SK-N-SH (cell line): ENCODE measurements around the gene LENG8. TPM values are rescaled to one million over a fixed set of nuclear protein-coding genes. Genes with fewer than 3 reads are reported as not detected.

Source experiments
- CTCF ChIA-PET: fragments of 300-600, 350-600 bp; formaldehyde crosslinking; extraction: SDS; loops from one replicate; lab custom pipeline; 2021; lab: Yijun Ruan, JAX
- POLR2A ChIA-PET: fragments of 350-600 bp; sonication (Branson Sonifier 250); formaldehyde crosslinking; extraction: SDS; loops from one replicate; lab custom pipeline; 2020; ENCODE audit warnings: antibody characterized with exemption, inconsistent platforms; lab: Yijun Ruan, JAX
- DNase-seq: peaks from one replicate; pipeline ENCODE4 v3.0.0; 2012
- H2AFZ ChIP-seq: fragments of 200-600 bp; sonication (generic); 2 replicates; pipeline ENCODE4 v1.8.1; 2016; ENCODE audit warnings: antibody characterized with exemption, mild to moderate bottlenecking, low read depth
- H3F3A ChIP-seq: fragments of 200-600 bp; sonication (generic); replicated peaks from 2 replicates; pipeline ENCODE3; 2016; ENCODE audit warnings: antibody characterized with exemption, mild to moderate bottlenecking; ENCODE audit not compliant: insufficient read depth
- H3K27ac ChIP-seq, 2 experiments: fragments of 200-500 bp in 1 of 2; fragments of 200-600 bp in 1 of 2; sonication (Bioruptor generic) in 1 of 2; sonication (generic), shearing (Covaris generic) in 1 of 2; 2 replicates each; pipeline versions ENCODE4 v1.5.1 to v1.6.1; 2014 to 2016; ENCODE audit warnings: low read depth in 2 of 2, inconsistent platforms in 1 of 2, low read length in 1 of 2, mild to moderate bottlenecking in 1 of 2, mixed read lengths in 1 of 2
- H3K27me3 ChIP-seq: fragments of 200-600 bp; sonication (generic), shearing (Covaris generic); 2 replicates; pipeline ENCODE4 v1.6.1; 2016; ENCODE audit warnings: mixed run types; ENCODE audit not compliant: insufficient read depth
- H3K36me3 ChIP-seq, 2 experiments: fragments of 200-500 bp in 1 of 2; fragments of 200-600 bp in 1 of 2; sonication (Bioruptor generic) in 1 of 2; sonication (generic) in 1 of 2; replicated peaks in 1 of 2; 2 replicates each; pipeline versions ENCODE3 to v1.5.1; 2014 to 2016; ENCODE audit warnings: low read length in 1 of 2, mild to moderate bottlenecking in 1 of 2; ENCODE audit not compliant: insufficient read depth in 2 of 2, control insufficient read depth in 1 of 2
- H3K4me1 ChIP-seq, 2 experiments: fragments of 200-500 bp in 1 of 2; fragments of 200-600 bp in 1 of 2; sonication (Bioruptor generic) in 1 of 2; sonication (generic), shearing (Covaris generic) in 1 of 2; 2 replicates each; pipeline versions ENCODE4 v1.5.1 to v1.6.1; 2014 to 2016; ENCODE audit warnings: low read depth in 1 of 2, low read length in 1 of 2, mixed run types in 1 of 2; ENCODE audit not compliant: insufficient read depth in 2 of 2, control insufficient read depth in 1 of 2
- H3K4me2 ChIP-seq: fragments of 200-600 bp; sonication (generic), shearing (Covaris generic); 2 replicates; pipeline ENCODE4 v1.6.1; 2017; ENCODE audit warnings: mixed run types
- H3K4me3 ChIP-seq, 2 experiments: fragments of 200-500 bp in 1 of 2; fragments of 200-600 bp in 1 of 2; sonication (Bioruptor generic) in 1 of 2; sonication (generic), shearing (Covaris generic) in 1 of 2; 2 replicates each; pipeline versions ENCODE4 v1.5.1 to v1.8.1; 2014 to 2016; ENCODE audit warnings: low read depth in 2 of 2, inconsistent platforms in 1 of 2, low read length in 1 of 2, mild to moderate bottlenecking in 1 of 2, mixed read lengths in 1 of 2, moderate library complexity in 1 of 2
- H3K79me2 ChIP-seq: fragments of 200-600 bp; sonication (generic); 2 replicates; pipeline ENCODE4 v1.8.1; 2017; ENCODE audit warnings: mild to moderate bottlenecking; ENCODE audit not compliant: insufficient read depth
- H3K9ac ChIP-seq: fragments of 200-600 bp; sonication (generic); 2 replicates; pipeline ENCODE4 v1.6.1; 2017; ENCODE audit warnings: mixed run types
- H3K9me2 ChIP-seq: fragments of 200-600 bp; sonication (generic); 2 replicates; pipeline ENCODE4 v1.6.1; 2017; ENCODE audit warnings: mixed run types
- H3K9me3 ChIP-seq: fragments of 200-600 bp; sonication (generic); 2 replicates; pipeline ENCODE4 v1.6.1; 2017; ENCODE audit warnings: mixed run types, mild to moderate bottlenecking, moderate library complexity
- H4K20me1 ChIP-seq: fragments of 200-600 bp; sonication (generic); 2 replicates; pipeline ENCODE4 v1.6.1; 2017; ENCODE audit warnings: mild to moderate bottlenecking, mixed run types; ENCODE audit not compliant: insufficient read depth
- CHD2 ChIP-seq: fragments of 150-350 bp; IDR thresholded peaks from 2 replicates; pipeline ENCODE4 v1.6.1; 2018; ENCODE audit warnings: low read length; ENCODE audit not compliant: partially characterized antibody
- EP300 ChIP-seq, 2 experiments: IDR thresholded peaks; 2 replicates each; pipeline versions ENCODE4 v1.4.0 to v1.6.1; 2012; ENCODE audit warnings: borderline replicate concordance in 1 of 2, low read depth in 1 of 2, low read length in 1 of 2
- EZH2phosphoT487 ChIP-seq: fragments of 200-600 bp; sonication (generic); IDR thresholded peaks from 2 replicates; pipeline ENCODE4 v1.6.1; 2017; ENCODE audit warnings: low read depth, mixed run types, mild to moderate bottlenecking, antibody characterized with exemption, moderate library complexity, borderline replicate concordance
- FOSL2 ChIP-seq: IDR thresholded peaks from 2 replicates; pipeline ENCODE4 v1.4.0; 2012; ENCODE audit warnings: low read depth, mild to moderate bottlenecking, moderate library complexity, borderline replicate concordance
- FOXM1 ChIP-seq: IDR thresholded peaks from 2 replicates; pipeline ENCODE4 v1.4.0; 2012; ENCODE audit warnings: low read depth, mild to moderate bottlenecking
- GATA2 ChIP-seq: sonication (generic); formaldehyde crosslinking; IDR thresholded peaks from 2 replicates; pipeline ENCODE4 v1.5.0; 2020; ENCODE audit warnings: mild to moderate bottlenecking, missing genetic modification reagents
- JUND ChIP-seq: IDR thresholded peaks from 2 replicates; pipeline ENCODE4 v1.4.0; 2012
- MEF2A ChIP-seq: IDR thresholded peaks from 2 replicates; pipeline ENCODE4 v1.4.0; 2012; ENCODE audit warnings: low read depth, borderline replicate concordance
- MXI1 ChIP-seq: IDR thresholded peaks from 2 replicates; pipeline ENCODE4 v1.6.1; 2012; ENCODE audit warnings: mild to moderate bottlenecking, low read depth, low read length, improper control_type of control experiment
- NFIC ChIP-seq: IDR thresholded peaks from 2 replicates; pipeline ENCODE4 v1.4.0; 2012; ENCODE audit warnings: borderline replicate concordance
- POLR2AphosphoS5 ChIP-seq: IDR thresholded peaks from 2 replicates; pipeline ENCODE4 v1.6.1; 2012; ENCODE audit warnings: low read depth, low read length
- RAD21 ChIP-seq: IDR thresholded peaks from 2 replicates; pipeline ENCODE4 v1.6.1; 2012; ENCODE audit warnings: mild to moderate bottlenecking, low read length
- SIN3A ChIP-seq: IDR thresholded peaks from 2 replicates; pipeline ENCODE4 v1.6.1; 2012; ENCODE audit warnings: low read depth, mild to moderate bottlenecking, low read length, moderate library complexity, borderline replicate concordance
- SMC3 ChIP-seq: IDR thresholded peaks from 2 replicates; pipeline ENCODE4 v1.6.1; 2012; ENCODE audit warnings: low read depth, low read length, improper control_type of control experiment
- TAF1 ChIP-seq: IDR thresholded peaks from 2 replicates; pipeline ENCODE4 v1.6.1; 2012; ENCODE audit warnings: low read depth, mild to moderate bottlenecking, low read length, moderate library complexity, borderline replicate concordance
- TCF12 ChIP-seq: IDR thresholded peaks from 2 replicates; pipeline ENCODE4 v1.4.0; 2012
- USF1 ChIP-seq: IDR thresholded peaks from 2 replicates; pipeline ENCODE4 v1.4.0; 2012; ENCODE audit warnings: low read depth, borderline replicate concordance
- YY1 ChIP-seq: IDR thresholded peaks from 2 replicates; pipeline ENCODE4 v1.4.0; 2012; ENCODE audit warnings: low read depth, mild to moderate bottlenecking
- WGBS: methylation state at CpG from one replicate; pipeline ENCODE4 v1.1.6; 2017; ENCODE audit warnings: low lambda C conversion rate; 5-methylcytosine and 5-hydroxymethylcytosine counted together
- polyA plus RNA-seq, 3 experiments: library from polyadenylated mRNA; depleted of rRNA; stranded (reverse); fragments of >200 nt; gene quantifications; 2 replicates each; pipeline ENCODE4 v1.2.3, GENCODE V29; 2012
- TF ChIP-seq, protein P1 (sequence below): IDR thresholded peaks from 2 replicates; pipeline ENCODE4 v1.4.0; 2012; ENCODE audit warnings: low read depth
- TF ChIP-seq, protein P2 (sequence below): IDR thresholded peaks from 2 replicates; pipeline ENCODE4 v1.6.1; 2012; ENCODE audit warnings: mild to moderate bottlenecking, low read depth, low read length, moderate library complexity
- TF ChIP-seq, protein P3 (sequence below): fragments of 150-350 bp; IDR thresholded peaks from 2 replicates; pipeline ENCODE4 v1.6.1; 2017; ENCODE audit warnings: antibody characterized with exemption, low read length, low read depth, borderline replicate concordance

Gene LENG8
- polyA plus RNA-seq, 1 of the 3 experiments (the other 2 are of a cell fraction), result 84.0 TPM

DNA sequence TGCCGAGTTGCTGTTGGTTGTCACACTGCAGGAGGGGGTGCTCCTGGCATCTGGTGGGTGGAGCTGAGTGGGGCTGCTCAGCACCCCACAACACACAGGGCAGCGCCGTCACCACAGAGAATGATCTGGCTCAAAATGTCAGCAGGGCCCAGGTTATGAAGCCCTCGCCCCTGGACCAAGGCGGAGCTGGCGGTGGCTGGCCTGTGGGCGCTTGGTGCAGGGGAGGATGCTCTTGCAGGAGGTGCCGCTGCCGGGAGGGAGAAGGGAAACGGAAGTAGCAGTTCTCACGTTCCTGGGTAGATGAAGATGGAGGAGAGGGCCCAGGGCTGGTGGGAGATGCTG lies 14.2 kb upstream of the LENG8 start (continued):
- TF ChIP-seq TAF1 (no peak), SIN3A (no peak), RAD21 (no peak), FOSL2 (no peak), SMC3 (no peak)
- TF ChIP-seq, protein P1, sequence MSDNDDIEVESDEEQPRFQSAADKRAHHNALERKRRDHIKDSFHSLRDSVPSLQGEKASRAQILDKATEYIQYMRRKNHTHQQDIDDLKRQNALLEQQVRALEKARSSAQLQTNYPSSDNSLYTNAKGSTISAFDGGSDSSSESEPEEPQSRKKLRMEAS, result no peak
- TF ChIP-seq, protein P2, sequence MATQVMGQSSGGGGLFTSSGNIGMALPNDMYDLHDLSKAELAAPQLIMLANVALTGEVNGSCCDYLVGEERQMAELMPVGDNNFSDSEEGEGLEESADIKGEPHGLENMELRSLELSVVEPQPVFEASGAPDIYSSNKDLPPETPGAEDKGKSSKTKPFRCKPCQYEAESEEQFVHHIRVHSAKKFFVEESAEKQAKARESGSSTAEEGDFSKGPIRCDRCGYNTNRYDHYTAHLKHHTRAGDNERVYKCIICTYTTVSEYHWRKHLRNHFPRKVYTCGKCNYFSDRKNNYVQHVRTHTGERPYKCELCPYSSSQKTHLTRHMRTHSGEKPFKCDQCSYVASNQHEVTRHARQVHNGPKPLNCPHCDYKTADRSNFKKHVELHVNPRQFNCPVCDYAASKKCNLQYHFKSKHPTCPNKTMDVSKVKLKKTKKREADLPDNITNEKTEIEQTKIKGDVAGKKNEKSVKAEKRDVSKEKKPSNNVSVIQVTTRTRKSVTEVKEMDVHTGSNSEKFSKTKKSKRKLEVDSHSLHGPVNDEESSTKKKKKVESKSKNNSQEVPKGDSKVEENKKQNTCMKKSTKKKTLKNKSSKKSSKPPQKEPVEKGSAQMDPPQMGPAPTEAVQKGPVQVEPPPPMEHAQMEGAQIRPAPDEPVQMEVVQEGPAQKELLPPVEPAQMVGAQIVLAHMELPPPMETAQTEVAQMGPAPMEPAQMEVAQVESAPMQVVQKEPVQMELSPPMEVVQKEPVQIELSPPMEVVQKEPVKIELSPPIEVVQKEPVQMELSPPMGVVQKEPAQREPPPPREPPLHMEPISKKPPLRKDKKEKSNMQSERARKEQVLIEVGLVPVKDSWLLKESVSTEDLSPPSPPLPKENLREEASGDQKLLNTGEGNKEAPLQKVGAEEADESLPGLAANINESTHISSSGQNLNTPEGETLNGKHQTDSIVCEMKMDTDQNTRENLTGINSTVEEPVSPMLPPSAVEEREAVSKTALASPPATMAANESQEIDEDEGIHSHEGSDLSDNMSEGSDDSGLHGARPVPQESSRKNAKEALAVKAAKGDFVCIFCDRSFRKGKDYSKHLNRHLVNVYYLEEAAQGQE, result no peak
- TF ChIP-seq, all 33 proteins: peak for 0

DNA sequence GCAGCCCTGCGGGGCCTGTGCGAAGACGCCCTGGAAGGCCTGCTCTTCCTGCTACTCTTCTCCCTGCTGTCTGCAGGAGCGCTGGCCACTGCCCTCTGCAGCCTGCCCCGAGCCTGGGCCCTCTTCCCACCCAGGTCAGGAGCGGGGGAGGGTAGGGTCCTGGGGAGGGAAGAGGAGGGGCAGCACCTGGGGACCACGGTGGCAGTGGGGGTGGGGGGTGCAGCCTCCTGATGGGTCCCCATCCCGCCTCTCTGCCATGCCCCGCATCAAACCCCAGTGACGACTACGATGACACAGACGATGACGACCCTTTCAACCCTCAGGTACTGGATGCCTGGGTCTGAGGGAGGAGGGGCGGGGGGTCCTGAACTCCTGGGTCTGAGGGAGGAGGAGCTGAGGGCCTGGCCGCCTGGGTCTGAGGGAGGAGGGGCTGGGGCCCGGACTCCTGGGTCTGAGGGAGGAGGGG lies 13.4 kb upstream of the LENG8 start:
- no peak overlapping the region for H2AFZ ChIP-seq
- ChIA-PET CTCF (no interaction called here), POLR2A (no interaction called here)
- no peaks in the 10 kb centered on the region for H3K36me3 ChIP-seq
- H3K79me2 ChIP-seq, result peaks cover 7% of the 10 kb centered on the region; the same call in 1 of the 2 replicates
- H3K4me3 ChIP-seq, result no peak overlapping the region
- no peaks in the 10 kb centered on the region for H3F3A ChIP-seq
- 0 out of 2 replicates have a peak, but pooled peaks cover under 1% of the 10 kb centered on the region for H3K27me3 ChIP-seq
- no peak for DNase-seq
- H3K4me2 ChIP-seq, result no peak overlapping the region
- H3K9ac ChIP-seq, result no peak overlapping the region
- no peak overlapping the region for H3K27ac ChIP-seq
- no peaks in the 10 kb centered on the region for H3K9me3 ChIP-seq
- H4K20me1 ChIP-seq, result 0 out of 2 replicates have a peak, but pooled peaks cover 17% of the 10 kb centered on the region
- H3K9me2 ChIP-seq, result no peaks in the 10 kb centered on the region
- no peak for TF ChIP-seq TAF1
- TF ChIP-seq POLR2AphosphoS5, result no peak
- no peak for TF ChIP-seq EZH2phosphoT487
- no peak for TF ChIP-seq FOSL2
- TF ChIP-seq, protein P2, result no peak
- no peak for TF ChIP-seq EP300 (IDR thresholded peaks at IDR 0.05; ENCODE audit: borderline replicate concordance in 1 of 2, low read depth in 1 of 2, low read length in 1 of 2)
- TF ChIP-seq SMC3, result no peak
- no peak for TF ChIP-seq NFIC
- no peak for TF ChIP-seq USF1
- TF ChIP-seq GATA2, result no peak
- TF ChIP-seq, protein P3, sequence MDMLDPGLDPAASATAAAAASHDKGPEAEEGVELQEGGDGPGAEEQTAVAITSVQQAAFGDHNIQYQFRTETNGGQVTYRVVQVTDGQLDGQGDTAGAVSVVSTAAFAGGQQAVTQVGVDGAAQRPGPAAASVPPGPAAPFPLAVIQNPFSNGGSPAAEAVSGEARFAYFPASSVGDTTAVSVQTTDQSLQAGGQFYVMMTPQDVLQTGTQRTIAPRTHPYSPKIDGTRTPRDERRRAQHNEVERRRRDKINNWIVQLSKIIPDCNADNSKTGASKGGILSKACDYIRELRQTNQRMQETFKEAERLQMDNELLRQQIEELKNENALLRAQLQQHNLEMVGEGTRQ, result no peak
- no peak for TF ChIP-seq TCF12
- no peak for TF ChIP-seq JUND
- no peak for TF ChIP-seq RAD21
- no peak for TF ChIP-seq MXI1
- TF ChIP-seq CHD2, result no peak
- TF ChIP-seq MEF2A, result no peak
- no peak for TF ChIP-seq YY1
- no peak for TF ChIP-seq FOXM1
- WGBS, result 86% methylated on average over 3 of the region's 16 CpGs
- peaks cover 0 to 8% of the 10 kb centered on the region in 2 experiments; a peak in 1 of 4 replicates for H3K4me1 ChIP-seq
